Measurements from ENCODE around the gene PLXNA4. TPM values are rescaled to one million over a fixed set of nuclear protein-coding genes. Genes with fewer than 3 reads are reported as not detected.

PLXNA4 gene
- total and polyA plus RNA-seq, 3 donors from 2014 or later, result 3.4 to 5.5 (median 3.8) TPM

GRCh38 chr7:132158166-132158565 lies 418.1 kb downstream of the PLXNA4 start:
- Histone ChIP-seq H3K9me3 (no peaks in the 10 kb centered on the region), H3K27me3 (no peaks in the 10 kb centered on the region), H3K4me3 (no peak overlapping the region), H3K36me3 (ENCODE audit: low read depth, missing control alignments) (no peaks in the 10 kb centered on the region), H3K27ac (no peak overlapping the region), H3K4me1 (peaks cover 11% of the 10 kb centered on the region)
- no peak for DNase-seq
- WGBS, 2 donors, result 92 to 93% methylated on average over 2 of the region's 2 CpGs
- TF ChIP-seq POLR2A (IDR thresholded peaks at IDR 0.05) (no peak), CTCF (IDR thresholded peaks at IDR 0.05) (no peak)
- intact Hi-C loops (cut with DNase I; ENCODE audit: low total_unique reads), result no loop called here

- Histone ChIP-seq H3K4me1 (no peaks in the 10 kb centered on the region), H3K27ac (no peak overlapping the region), H3K4me3 (no peak overlapping the region), H3K9me3 (no peaks in the 10 kb centered on the region), H3K27me3 (no peaks in the 10 kb centered on the region), H3K36me3 (ENCODE audit: low read depth, missing control alignments) (no peaks in the 10 kb centered on the region)
- no peak for DNase-seq
- intact Hi-C loops (cut with DNase I; ENCODE audit: low total_unique reads), result no loop called here
- 90 to 91% methylated on average over 5 of the region's 5 CpGs for WGBS, 2 donors
- no peak for TF ChIP-seq POLR2A (IDR thresholded peaks at IDR 0.05)
- TF ChIP-seq CTCF (IDR thresholded peaks at IDR 0.05), result no peak
These were observed 420.6 kb downstream of the PLXNA4 start for GRCh38 chr7:132155715-132156114.

- Histone ChIP-seq H3K27ac (no peak overlapping the region), H3K9me3 (no peaks in the 10 kb centered on the region), H3K36me3 (ENCODE audit: low read depth, missing control alignments) (no peaks in the 10 kb centered on the region), H3K4me3 (no peak overlapping the region), H3K27me3 (no peaks in the 10 kb centered on the region), H3K4me1 (no peaks in the 10 kb centered on the region)
- intact Hi-C loops (cut with DNase I; ENCODE audit: low total_unique reads), result no loop called here
- TF ChIP-seq POLR2A (IDR thresholded peaks at IDR 0.05), result no peak
- no peak for TF ChIP-seq CTCF (IDR thresholded peaks at IDR 0.05)
- DNase-seq, result no peak
- 58 to 66% methylated on average over 8 of the region's 8 CpGs for WGBS, 2 donors
These were observed 421.4 kb downstream of the PLXNA4 start for GRCh38 chr7:132154695-132155471.

- H3K4me3 ChIP-seq, result no peak overlapping the region
- TF ChIP-seq CTCF (IDR thresholded peaks at IDR 0.05) (no peak), POLR2A (IDR thresholded peaks at IDR 0.05) (no peak)
- intact Hi-C loops (cut with DNase I; ENCODE audit: low total_unique reads), result no loop called here
- H3K27ac ChIP-seq, result no peak overlapping the region
- 70 to 73% methylated on average over 6 of the region's 6 CpGs for WGBS, 2 donors
- no peaks in the 10 kb centered on the region for H3K27me3 ChIP-seq
- no peaks in the 10 kb centered on the region for H3K36me3 ChIP-seq (ENCODE audit: low read depth, missing control alignments)
- H3K9me3 ChIP-seq, result no peaks in the 10 kb centered on the region
- no peaks in the 10 kb centered on the region for H3K4me1 ChIP-seq
- no peak for DNase-seq
These were observed 422.0 kb downstream of the PLXNA4 start for GRCh38 chr7:132154248-132154647.
